KMS-11 (cell line): ENCODE data around the gene BABAM2.

Source experiments
- H2AFZ ChIP-seq: fragments of 200-600 bp; sonication (generic); 2 replicates; pipeline ENCODE4 v1.6.1; 2016; ENCODE audit warnings: antibody characterized with exemption, mixed run types, low read depth
- H3K27ac ChIP-seq: fragments of 200-600 bp; sonication (generic); 2 replicates; pipeline ENCODE4 v1.6.1; 2016; ENCODE audit warnings: mild to moderate bottlenecking, mixed run types
- H3K27me3 ChIP-seq: fragments of 200-600 bp; sonication (generic); 2 replicates; pipeline ENCODE4 v1.6.1; 2017; ENCODE audit warnings: mild to moderate bottlenecking, low read depth, mixed run types, moderate library complexity; ENCODE audit not compliant: insufficient read depth
- H3K36me3 ChIP-seq: fragments of 200-600 bp; sonication (generic); 2 replicates; pipeline ENCODE4 v1.6.1; 2017; ENCODE audit warnings: mild to moderate bottlenecking, mixed run types; ENCODE audit not compliant: insufficient read depth
- H3K4me1 ChIP-seq: fragments of 200-600 bp; sonication (generic); 2 replicates; pipeline ENCODE4 v1.6.1; 2016; ENCODE audit warnings: mild to moderate bottlenecking, low read depth, mixed run types; ENCODE audit not compliant: poor library complexity, severe bottlenecking
- H3K4me2 ChIP-seq: fragments of 200-600 bp; sonication (generic); 2 replicates; pipeline ENCODE4 v1.7.0; 2016; ENCODE audit warnings: mild to moderate bottlenecking, mixed run types
- H3K4me3 ChIP-seq: fragments of 200-600 bp; sonication (generic); IDR thresholded peaks from 2 replicates; pipeline ENCODE4 v1.6.1; 2017; ENCODE audit warnings: low read depth, low read length, mixed read lengths; ENCODE audit not compliant: insufficient read depth
- H3K79me2 ChIP-seq: fragments of 200-600 bp; sonication (generic); 2 replicates; pipeline ENCODE4 v1.6.1; 2016; ENCODE audit warnings: low read depth, mixed run types; ENCODE audit not compliant: insufficient read depth
- H3K9ac ChIP-seq: fragments of 200-600 bp; sonication (generic); 2 replicates; pipeline ENCODE4 v1.6.1; 2016; ENCODE audit warnings: mild to moderate bottlenecking, mixed run types
- H4K20me1 ChIP-seq: fragments of 200-600 bp; sonication (generic); 2 replicates; pipeline ENCODE4 v1.6.1; 2016; ENCODE audit warnings: mild to moderate bottlenecking, mixed run types; ENCODE audit not compliant: insufficient read depth
- TF ChIP-seq, protein P1 (sequence below): fragments of 200-600 bp; sonication (generic); conservative IDR thresholded peaks from 2 replicates; pipeline ENCODE4 v1.6.1; 2017; ENCODE audit warnings: low read depth, mild to moderate bottlenecking, antibody characterized with exemption, low read length, moderate library complexity, mixed read lengths

The BABAM2 gene

GRCh38 chr2:28175028-28175427 lies 284.5 kb downstream of the BABAM2 start:
- H3K27ac ChIP-seq, result no peak overlapping the region
- no peak overlapping the region for H3K4me3 ChIP-seq
- no peak overlapping the region for H3K4me2 ChIP-seq
- no peaks in the 10 kb centered on the region for H4K20me1 ChIP-seq
- no peaks in the 10 kb centered on the region for H3K27me3 ChIP-seq
- H3K9ac ChIP-seq, result no peak overlapping the region
- TF ChIP-seq, protein P1, sequence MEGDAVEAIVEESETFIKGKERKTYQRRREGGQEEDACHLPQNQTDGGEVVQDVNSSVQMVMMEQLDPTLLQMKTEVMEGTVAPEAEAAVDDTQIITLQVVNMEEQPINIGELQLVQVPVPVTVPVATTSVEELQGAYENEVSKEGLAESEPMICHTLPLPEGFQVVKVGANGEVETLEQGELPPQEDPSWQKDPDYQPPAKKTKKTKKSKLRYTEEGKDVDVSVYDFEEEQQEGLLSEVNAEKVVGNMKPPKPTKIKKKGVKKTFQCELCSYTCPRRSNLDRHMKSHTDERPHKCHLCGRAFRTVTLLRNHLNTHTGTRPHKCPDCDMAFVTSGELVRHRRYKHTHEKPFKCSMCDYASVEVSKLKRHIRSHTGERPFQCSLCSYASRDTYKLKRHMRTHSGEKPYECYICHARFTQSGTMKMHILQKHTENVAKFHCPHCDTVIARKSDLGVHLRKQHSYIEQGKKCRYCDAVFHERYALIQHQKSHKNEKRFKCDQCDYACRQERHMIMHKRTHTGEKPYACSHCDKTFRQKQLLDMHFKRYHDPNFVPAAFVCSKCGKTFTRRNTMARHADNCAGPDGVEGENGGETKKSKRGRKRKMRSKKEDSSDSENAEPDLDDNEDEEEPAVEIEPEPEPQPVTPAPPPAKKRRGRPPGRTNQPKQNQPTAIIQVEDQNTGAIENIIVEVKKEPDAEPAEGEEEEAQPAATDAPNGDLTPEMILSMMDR, result no peak
- H3K79me2 ChIP-seq, result no peaks in the 10 kb centered on the region
- no peaks in the 10 kb centered on the region for H3K36me3 ChIP-seq
- no peak overlapping the region for H2AFZ ChIP-seq
- H3K4me1 ChIP-seq, result no peaks in the 10 kb centered on the region

GRCh38 chr2:28178946-28179345 lies 288.4 kb downstream of the BABAM2 start:
- H4K20me1 ChIP-seq, result no peaks in the 10 kb centered on the region
- H3K36me3 ChIP-seq, result no peaks in the 10 kb centered on the region
- H3K9ac ChIP-seq, result no peak overlapping the region
- H3K4me2 ChIP-seq, result no peak overlapping the region
- H3K27me3 ChIP-seq, result no peaks in the 10 kb centered on the region
- H3K27ac ChIP-seq, result no peak overlapping the region
- TF ChIP-seq, protein P1, result no peak
- H3K4me3 ChIP-seq, result no peak overlapping the region
- H3K4me1 ChIP-seq, result no peaks in the 10 kb centered on the region
- H2AFZ ChIP-seq, result no peak overlapping the region
- H3K79me2 ChIP-seq, result no peaks in the 10 kb centered on the region

GRCh38 chr2:28181801-28182200 lies 291.3 kb downstream of the BABAM2 start:
- H3K27me3 ChIP-seq, result no peaks in the 10 kb centered on the region
- no peak overlapping the region for H3K9ac ChIP-seq
- TF ChIP-seq, protein P1, result no peak
- H3K79me2 ChIP-seq, result no peaks in the 10 kb centered on the region
- no peaks in the 10 kb centered on the region for H3K36me3 ChIP-seq
- no peak overlapping the region for H3K4me3 ChIP-seq
- no peak overlapping the region for H2AFZ ChIP-seq
- no peaks in the 10 kb centered on the region for H3K4me1 ChIP-seq
- no peak overlapping the region for H3K27ac ChIP-seq
- H3K4me2 ChIP-seq, result no peak overlapping the region
- H4K20me1 ChIP-seq, result no peaks in the 10 kb centered on the region

- no peaks in the 10 kb centered on the region for H4K20me1 ChIP-seq
- H3K27me3 ChIP-seq, result no peaks in the 10 kb centered on the region
- H3K4me3 ChIP-seq, result no peak overlapping the region
- H3K4me2 ChIP-seq, result no peak overlapping the region
- no peaks in the 10 kb centered on the region for H3K4me1 ChIP-seq
- no peak overlapping the region for H3K9ac ChIP-seq
- no peak overlapping the region for H3K27ac ChIP-seq
- no peaks in the 10 kb centered on the region for H3K79me2 ChIP-seq
- no peaks in the 10 kb centered on the region for H3K36me3 ChIP-seq
- TF ChIP-seq, protein P1, result no peak
- H2AFZ ChIP-seq, result no peak overlapping the region
Observed at GRCh38 chr2:28182348-28182747, 291.8 kb downstream of the BABAM2 start.
